ENCODE results near the gene MTHFR. TPM values are rescaled to one million over a fixed set of nuclear protein-coding genes. Genes with fewer than 3 reads are reported as not detected.

MTHFR gene
- total RNA-seq, 1 donor from 2014 or later: 23.3 TPM

GRCh38 chr1:11799099-11799498, 6.7 kb downstream of the MTHFR start:
- TF ChIP-seq CTCF (IDR thresholded peaks at IDR 0.05): no peak
- Mint-ChIP-seq H3K9me3 (ENCODE audit: low read depth) (no peaks in the 10 kb centered on the region), H3K27me3 (ENCODE audit: low read depth) (no peaks in the 10 kb centered on the region), H3K36me3 (ENCODE audit: low read depth) (peaks cover 20% of the 10 kb centered on the region), H3K4me1 (ENCODE audit: low read depth) (peaks cover 32% of the 10 kb centered on the region), H3K4me3 (ENCODE audit: unreplicated experiment) (no peak overlapping the region), H3K27ac (ENCODE audit: unreplicated experiment) (no peak overlapping the region)
- DNase-seq (ENCODE audit: low spot score): no peak

GRCh38 chr1:11797525-11798216, 8.1 kb downstream of the MTHFR start:
- Mint-ChIP-seq H3K4me1 (ENCODE audit: low read depth) (peaks cover 18% of the 10 kb centered on the region), H3K9me3 (ENCODE audit: low read depth) (no peaks in the 10 kb centered on the region), H3K36me3 (ENCODE audit: low read depth) (peaks cover 22% of the 10 kb centered on the region), H3K27me3 (ENCODE audit: low read depth) (no peaks in the 10 kb centered on the region), H3K4me3 (ENCODE audit: unreplicated experiment) (no peak overlapping the region), H3K27ac (ENCODE audit: unreplicated experiment) (no peak overlapping the region)
- DNase-seq (ENCODE audit: low spot score): no peak
- TF ChIP-seq CTCF (IDR thresholded peaks at IDR 0.05): no peak

GRCh38 chr1:11796036-11796828, 9.5 kb downstream of the MTHFR start:
- Mint-ChIP-seq H3K36me3 (ENCODE audit: low read depth) (peaks cover 24% of the 10 kb centered on the region), H3K27me3 (ENCODE audit: low read depth) (no peaks in the 10 kb centered on the region), H3K9me3 (ENCODE audit: low read depth) (no peaks in the 10 kb centered on the region), H3K27ac (ENCODE audit: unreplicated experiment) (no peak overlapping the region), H3K4me1 (ENCODE audit: low read depth) (peaks cover 14% of the 10 kb centered on the region), H3K4me3 (ENCODE audit: unreplicated experiment) (no peak overlapping the region)
- no peak for DNase-seq (ENCODE audit: low spot score)
- no peak for TF ChIP-seq CTCF (IDR thresholded peaks at IDR 0.05)

GRCh38 chr1:11795238-11795890, 10.4 kb downstream of the MTHFR start:
- H3K9me3 Mint-ChIP-seq (ENCODE audit: low read depth): no peaks in the 10 kb centered on the region
- H3K36me3 Mint-ChIP-seq (ENCODE audit: low read depth): peaks cover 25% of the 10 kb centered on the region
- no peak overlapping the region for H3K27ac Mint-ChIP-seq (ENCODE audit: unreplicated experiment)
- H3K4me1 Mint-ChIP-seq (ENCODE audit: low read depth): peaks cover 21% of the 10 kb centered on the region
- no peak for TF ChIP-seq CTCF (IDR thresholded peaks at IDR 0.05)
- H3K27me3 Mint-ChIP-seq (ENCODE audit: low read depth): no peaks in the 10 kb centered on the region
- H3K4me3 Mint-ChIP-seq (ENCODE audit: unreplicated experiment): no peak overlapping the region
- no peak for DNase-seq (ENCODE audit: low spot score)
